GM21447 (cell line): ENCODE data around the gene GATAD2B.

Experiments used
- ATAC-seq: cut with Tn5 transposase; IDR thresholded peaks from one replicate; pipeline ENCODE4 v1.9.1; 2021; ENCODE audit not compliant: unreplicated experiment

The GATAD2B gene

GRCh38 chr1:153951801-153952200, 29.0 kb upstream of the GATAD2B start:
- no peak for ATAC-seq

GRCh38 chr1:153951183-153951582, 28.4 kb upstream of the GATAD2B start:
- no peak for ATAC-seq

- peak; percentile 58 for ATAC-seq
These were observed 24.0 kb upstream of the GATAD2B start, which contains the start of gene DENND4B for GRCh38 chr1:153946622-153947241. TSS of gene DENND4B (minus strand) at chr1:153946718. CDS start at chr1:153944374, 2,344 bp downstream.

- peak; percentile 73 for ATAC-seq
These were observed 23.2 kb upstream of the GATAD2B start for GRCh38 chr1:153945795-153946621.

GRCh38 chr1:153945131-153945794, 22.5 kb upstream of the GATAD2B start:
- ATAC-seq, result no peak

- ATAC-seq, result no peak
These were observed 22.0 kb upstream of the GATAD2B start for GRCh38 chr1:153944827-153945117.

- no peak for ATAC-seq
These were observed 21.4 kb upstream of the GATAD2B start for GRCh38 chr1:153944005-153944826.

- ATAC-seq, result no peak
These were observed 20.2 kb upstream of the GATAD2B start for GRCh38 chr1:153942766-153943549.

- no peak for ATAC-seq
These were observed 19.3 kb upstream of the GATAD2B start for GRCh38 chr1:153941826-153942725.

- ATAC-seq, result no peak
These were observed 18.0 kb upstream of the GATAD2B start for GRCh38 chr1:153940756-153941155.

- ATAC-seq, result no peak
These were observed 16.7 kb upstream of the GATAD2B start for GRCh38 chr1:153939476-153939875.

- no peak for ATAC-seq
These were observed 16.2 kb upstream of the GATAD2B start for GRCh38 chr1:153938996-153939395.

GRCh38 chr1:153937331-153937730, 14.6 kb upstream of the GATAD2B start:
- ATAC-seq, result no peak

GRCh38 chr1:153936011-153936802, 13.4 kb upstream of the GATAD2B start:
- ATAC-seq, result no peak

GRCh38 chr1:153934746-153935145, 12.0 kb upstream of the GATAD2B start:
- no peak for ATAC-seq

- no peak for ATAC-seq
These were observed 11.2 kb upstream of the GATAD2B start for GRCh38 chr1:153933955-153934354.

GRCh38 chr1:153933430-153933829, 10.7 kb upstream of the GATAD2B start:
- ATAC-seq, result no peak
